ENCODE data around the gene E2F4.

The E2F4 gene

DNA sequence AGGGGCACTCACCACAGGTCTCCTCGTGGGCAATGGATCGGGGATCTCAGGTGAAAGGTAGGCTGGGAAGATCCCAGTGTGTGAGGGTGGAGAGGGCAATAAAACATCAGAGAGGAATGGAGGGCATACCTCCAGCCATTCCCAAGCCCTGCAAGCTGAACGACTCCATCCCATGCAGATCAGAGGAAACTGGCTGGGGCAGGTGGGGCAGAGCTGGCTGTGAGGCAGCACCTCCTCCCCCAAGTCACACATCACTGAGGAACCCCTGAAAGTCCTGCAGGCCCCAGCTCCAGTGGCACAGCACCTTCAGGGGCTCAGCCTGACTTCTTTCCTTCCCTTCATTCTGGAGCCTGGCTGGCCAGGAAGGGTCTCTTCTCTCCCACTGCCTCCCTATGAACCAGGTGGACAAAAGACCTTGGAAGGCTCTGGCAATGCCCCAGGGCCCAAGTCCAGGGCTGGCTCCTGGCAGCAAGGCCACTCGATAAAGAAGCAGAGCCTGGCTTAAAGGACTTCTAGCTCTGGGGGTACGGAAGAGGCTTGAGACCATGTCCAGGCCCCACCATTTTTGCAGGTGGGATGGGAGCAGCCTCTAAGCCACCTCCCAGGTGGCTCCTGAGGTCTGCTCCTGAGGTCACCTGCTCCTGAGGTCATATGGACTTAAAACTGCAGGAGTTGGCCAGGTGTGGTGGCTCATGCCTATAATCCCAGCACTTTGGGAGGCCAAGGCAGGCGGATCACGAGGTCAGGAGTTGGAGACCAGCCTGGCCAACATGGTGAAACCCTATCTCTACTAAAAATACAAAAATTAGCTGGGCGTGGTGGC is 21.5 kb downstream of the E2F4 start:
- DNase-seq: no peak

GRCh38 chr16:67215706-67216105 is 23.8 kb downstream of the E2F4 start:
- DNase-seq: no peak

DNA sequence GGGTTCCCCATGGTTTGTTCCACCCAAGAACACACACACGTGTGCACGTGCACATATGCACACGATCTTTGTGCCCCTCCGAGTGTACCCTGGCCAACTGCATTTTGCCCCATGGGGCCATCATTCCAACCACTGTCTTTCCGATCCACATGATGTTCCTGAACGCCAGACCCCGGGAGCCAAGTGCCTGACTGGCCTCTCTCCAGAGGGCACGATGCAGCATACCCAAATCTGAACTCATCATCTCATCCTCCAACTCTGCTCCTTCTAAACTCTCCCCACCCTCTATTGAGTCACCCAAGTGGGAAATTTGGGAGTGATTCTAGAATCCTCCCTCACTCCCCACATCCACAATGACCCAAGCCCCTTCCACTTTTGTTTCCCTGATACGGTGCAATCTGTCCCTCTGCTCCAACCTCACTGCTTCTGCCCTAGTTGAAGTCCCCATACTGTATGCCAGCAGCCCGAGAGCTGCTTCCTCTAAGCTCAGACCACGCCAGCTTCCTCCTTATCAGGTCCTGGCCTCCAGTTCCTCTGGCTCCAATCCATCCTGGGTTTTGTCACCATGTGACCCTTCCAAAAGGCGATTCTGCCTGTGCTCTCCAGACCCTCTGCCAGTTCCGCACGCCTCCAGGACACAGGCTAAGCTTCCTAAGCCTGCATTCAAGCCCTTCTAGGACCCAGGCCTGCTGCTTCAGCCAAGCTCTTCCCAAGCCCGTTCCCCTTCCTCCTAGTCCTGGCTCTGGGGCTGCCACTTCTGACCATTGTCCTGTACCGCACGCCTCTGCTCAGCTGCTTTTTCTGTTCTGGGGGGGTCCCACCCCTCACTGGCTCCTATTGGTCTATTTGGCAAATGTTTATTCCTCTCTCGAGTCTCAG is 24.9 kb downstream of the E2F4 start:
- DNase-seq: no peak

DNA sequence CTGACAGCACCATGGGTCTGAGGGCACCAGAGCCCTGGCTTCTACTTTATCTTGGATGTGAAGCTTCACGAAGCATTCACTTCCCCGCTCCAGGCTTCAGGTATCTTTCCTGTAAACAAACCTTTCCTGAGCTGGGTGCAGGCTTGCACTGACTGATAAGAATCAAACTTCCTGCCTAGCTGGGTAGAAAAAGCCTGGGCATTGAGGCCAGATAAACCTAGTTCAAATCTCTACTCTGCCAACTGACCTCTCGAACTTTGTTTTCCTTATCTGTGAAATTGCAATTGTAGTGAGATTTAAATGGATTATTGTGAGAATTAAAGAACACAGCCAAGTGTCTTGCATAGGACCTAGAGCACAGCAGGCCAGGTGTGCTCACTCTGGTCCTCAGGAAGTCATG is 32.0 kb downstream of the E2F4 start:
- no peak for DNase-seq

- DNase-seq: no peak
These were observed 34.4 kb downstream of the E2F4 start for GRCh38 chr16:67226295-67226803.

DNA sequence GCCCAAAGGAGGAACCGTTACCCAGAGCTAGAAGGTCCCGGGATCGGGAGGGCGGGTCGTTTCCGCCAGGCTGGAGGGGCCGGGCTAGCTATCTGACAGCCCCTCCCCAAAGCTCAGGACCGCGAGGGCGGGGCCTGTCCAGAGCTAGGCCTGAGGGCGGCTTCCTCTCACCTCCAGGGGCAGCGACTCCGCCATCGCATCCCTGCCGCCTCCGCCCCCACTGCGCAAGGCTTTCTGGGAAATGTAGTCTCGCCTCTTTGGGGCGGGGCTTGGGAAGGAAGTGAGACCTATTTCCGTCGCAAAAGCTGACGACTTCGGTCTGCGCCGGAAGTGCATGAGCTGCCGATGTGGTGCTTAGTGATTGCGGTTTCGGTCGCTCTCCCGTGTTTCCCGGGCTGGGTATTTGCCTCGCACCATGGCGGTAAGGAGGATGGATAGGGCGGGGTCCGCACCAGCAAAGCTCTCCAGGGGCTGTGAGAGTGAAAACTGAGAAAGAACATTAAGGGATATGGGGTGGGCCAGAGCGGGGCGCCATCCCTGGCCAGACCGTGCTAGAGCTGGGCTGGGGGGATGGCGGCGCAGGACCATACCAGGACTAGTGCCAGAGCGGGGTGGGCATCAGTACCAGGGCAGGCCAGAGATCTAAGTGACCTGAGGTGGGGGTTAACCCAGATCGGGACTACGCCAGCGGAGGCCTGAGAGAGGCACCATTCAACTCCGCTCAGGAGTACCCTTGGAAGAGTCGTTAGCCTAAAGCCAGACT is 35.0 kb downstream of the E2F4 start, which contains the start of gene TMEM208:
Gene TMEM208, plus strand, starts transcription at position 327 of the 763 bp plus-strand sequence. Its CDS starts 89 bp downstream, at position 416.
- peak; percentile 98 for DNase-seq

- DNase-seq: no peak
These were observed 35.6 kb downstream of the E2F4 start for GRCh38 chr16:67227567-67227921.

GRCh38 chr16:67228034-67228785 is 36.3 kb downstream of the E2F4 start:
- DNase-seq: no peak

DNA sequence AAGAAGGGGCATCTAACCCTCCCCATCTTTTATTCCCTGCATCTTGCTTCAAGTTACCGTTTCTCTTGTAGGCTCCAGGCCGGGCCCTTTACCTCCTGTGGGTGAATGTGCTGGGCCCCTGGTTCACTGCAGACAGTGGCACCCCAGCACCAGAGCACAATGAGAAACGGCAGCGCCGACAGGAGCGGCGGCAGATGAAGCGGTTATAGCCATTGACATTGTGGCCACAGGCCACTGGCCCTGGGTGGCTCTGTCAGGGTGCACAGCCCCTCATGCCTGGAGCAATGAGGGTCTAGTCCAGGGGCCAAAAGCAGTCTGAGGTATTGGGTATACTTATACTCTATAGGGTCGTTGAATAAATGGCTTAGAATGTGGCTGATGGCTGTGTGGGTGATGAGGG is 37.0 kb downstream of the E2F4 start:
- no peak for DNase-seq

- no peak for DNase-seq
These were observed 38.2 kb downstream of the E2F4 start for GRCh38 chr16:67229906-67230808.

DNA sequence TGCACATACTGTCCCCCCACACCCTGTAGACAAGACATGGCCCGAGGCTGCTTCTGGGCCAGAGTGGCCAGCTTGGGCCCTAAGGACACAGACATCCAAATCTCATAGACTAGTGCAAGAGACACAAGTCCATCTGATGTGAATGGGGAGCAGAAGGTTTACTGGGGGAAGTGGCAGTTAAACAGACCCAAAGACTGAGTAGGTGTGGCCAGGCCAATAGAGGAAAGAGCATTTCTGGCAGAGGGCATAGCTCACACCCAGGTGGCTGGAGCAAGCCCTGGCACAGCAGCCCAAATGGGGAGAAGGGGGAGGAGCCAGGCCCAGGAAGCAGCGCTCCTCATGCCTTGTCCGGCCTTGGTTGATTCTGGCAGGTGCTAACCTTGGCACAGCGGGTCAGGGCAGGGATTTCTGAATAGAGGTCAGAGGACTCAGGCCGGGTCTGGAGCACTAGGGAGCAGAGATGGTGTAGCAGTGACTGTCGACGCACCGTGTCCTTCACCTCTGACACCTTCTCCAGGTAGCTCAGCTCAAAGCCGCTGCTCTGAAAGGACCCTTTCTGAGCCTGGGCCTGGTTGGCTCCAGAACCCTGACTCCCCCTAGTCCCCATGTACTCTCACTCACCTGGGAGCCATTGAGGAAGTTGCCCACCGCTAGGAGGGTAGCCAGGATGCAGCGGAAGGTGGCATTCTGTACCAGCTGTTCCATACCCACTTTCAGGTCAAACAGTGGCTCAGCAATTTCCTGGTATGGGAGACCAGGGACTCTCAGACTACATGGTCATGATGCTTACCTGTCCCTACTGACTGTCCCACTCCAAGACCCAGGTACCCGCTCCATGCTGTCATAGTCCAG is 39.1 kb downstream of the E2F4 start:
- no peak for DNase-seq

- DNase-seq: no peak
These were observed 41.6 kb downstream of the E2F4 start for GRCh38 chr16:67233596-67233995.

- DNase-seq: no peak
These were observed 42.2 kb downstream of the E2F4 start for GRCh38 chr16:67234180-67234597.

- DNase-seq: no peak
These were observed 44.0 kb downstream of the E2F4 start for GRCh38 chr16:67235816-67236562.

DNA sequence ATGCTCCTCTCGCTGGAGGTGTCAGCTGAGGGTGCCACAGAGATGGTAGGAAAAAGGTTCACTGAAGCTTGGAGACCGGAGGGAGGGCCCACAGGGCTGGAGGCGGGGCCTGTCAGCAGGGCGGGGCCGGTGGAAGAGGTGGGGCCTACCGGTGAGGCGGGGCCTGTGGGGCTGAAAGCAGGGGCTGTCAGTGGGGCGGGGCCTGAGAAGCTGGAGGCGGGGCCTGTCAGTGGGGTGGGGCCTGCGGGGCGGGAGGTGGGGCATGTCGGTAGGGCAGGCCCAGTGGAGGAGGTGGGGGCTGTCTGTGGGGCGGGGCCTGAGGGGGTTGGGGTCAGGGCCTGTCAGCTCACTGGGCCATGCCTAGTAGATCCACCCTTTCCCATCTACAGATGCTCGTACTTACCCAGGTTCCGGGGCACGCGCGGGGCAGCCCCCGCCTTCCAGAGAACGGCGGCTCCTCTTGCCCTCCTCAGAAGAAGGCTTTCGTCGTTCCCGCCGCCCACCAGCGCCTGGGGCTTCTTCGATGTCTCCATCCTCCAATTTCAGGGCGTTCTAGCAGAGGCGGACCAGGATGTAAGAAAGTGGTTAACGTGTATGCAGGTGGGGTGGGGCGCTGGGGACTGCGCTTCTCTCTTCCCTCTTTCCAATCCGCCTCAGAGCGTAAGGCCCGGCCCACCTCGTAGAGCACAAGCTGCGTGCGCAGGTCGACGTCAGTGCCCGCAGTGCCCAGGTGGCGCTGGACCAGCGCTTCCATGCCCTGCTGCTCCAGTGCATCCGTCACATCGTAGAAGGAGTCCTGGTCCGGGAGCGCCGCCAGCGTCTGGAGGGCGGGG is 44.8 kb downstream of the E2F4 start:
- DNase-seq: peak; percentile 62

GRCh38 chr16:67237396-67238277 is 45.7 kb downstream of the E2F4 start:
- no peak for DNase-seq

DNA sequence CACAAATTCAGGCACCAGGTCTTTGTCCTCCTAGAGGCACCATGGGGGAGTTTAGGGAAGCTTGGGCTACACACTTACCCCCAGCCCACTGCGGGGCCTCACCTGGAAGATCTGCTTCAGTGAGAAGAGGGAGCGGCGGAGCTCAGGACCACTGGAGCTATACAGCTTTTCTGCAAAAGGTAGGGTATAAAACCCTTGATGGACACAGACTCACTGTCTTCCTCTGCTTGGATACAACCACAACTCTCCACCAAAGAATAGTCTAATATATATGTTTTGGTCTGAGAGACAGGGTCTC is 46.3 kb downstream of the E2F4 start:
- no peak for DNase-seq
